HCT116 (cell line): ENCODE results near the gene ZBTB39. TPM values are rescaled to one million over a fixed set of nuclear protein-coding genes. Genes with fewer than 3 reads are reported as not detected.

Experiments
- ATAC-seq: fragments of 200-7000 bp; cut with Tn5 transposase; 2 replicates; pipeline ENCODE4 v1.9.1; 2020; ENCODE audit warnings: mild to moderate bottlenecking, moderate library complexity
- BruUV-seq: library from RNA; stranded (reverse); fragments of 400-500 nt; replicated peaks from 2 replicates; lab custom pipeline; 2021; lab: Mats Ljungman, UMichigan
- CTCF ChIA-PET: fragments of 300-600 bp; sonication (Branson Sonifier 250); formaldehyde crosslinking; loops from one replicate; lab custom pipeline; 2021; ENCODE audit warnings: antibody characterized with exemption; lab: Charles Lee
- POLR2A ChIA-PET: fragments of 300-600, 350-600 bp; sonication (Branson Sonifier 250); formaldehyde crosslinking; loops from one replicate; lab custom pipeline; 2021; ENCODE audit warnings: antibody characterized with exemption; lab: Charles Lee
- RAD21 ChIA-PET, 2 experiments: fragments of 300-600 bp; sonication (Branson Sonifier 250); formaldehyde crosslinking; loops; one replicate each; lab custom pipeline; 2023; ENCODE audit warnings: low total read pairs in 2 of 2; ENCODE audit not compliant: uncharacterized antibody in 2 of 2, unreplicated experiment in 2 of 2, low non-redundant PET in 1 of 2; lab: Charles Lee
- DNase-seq: peaks from one replicate; pipeline ENCODE4 v3.0.0-alpha.2; 2010; ENCODE audit warnings: low read depth, low spot score
- H2AFZ ChIP-seq: fragments of 200-600 bp; shearing (Covaris generic), sonication (generic); 2 replicates; pipeline ENCODE4 v1.6.1; 2017; ENCODE audit warnings: low read depth, mixed run types, mixed read lengths, antibody characterized with exemption, low read length; ENCODE audit not compliant: poor library complexity, severe bottlenecking
- H3K27ac ChIP-seq: 2 replicates; pipeline ENCODE4 v1.5.1; 2012; ENCODE audit warnings: low read depth, low read length
- H3K27me3 ChIP-seq: fragments of 200-600 bp; sonication (generic); 2 replicates; pipeline ENCODE4 v1.6.1; 2016; ENCODE audit warnings: mixed run types, low read length, mixed read lengths; ENCODE audit not compliant: insufficient read depth
- H3K36me3 ChIP-seq, 2 experiments: fragments of 200-500 bp in 1 of 2; fragments of 200-600 bp in 1 of 2; sonication (Bioruptor generic) in 1 of 2; sonication (generic) in 1 of 2; 2 replicates each; pipeline versions ENCODE4 v1.5.1 to v1.6.1; 2014 to 2016; ENCODE audit warnings: low read length in 2 of 2, inconsistent platforms in 1 of 2, mixed read lengths in 1 of 2, mixed run types in 1 of 2; ENCODE audit not compliant: insufficient read depth in 2 of 2, control insufficient read depth in 1 of 2
- H3K4me1 ChIP-seq, 2 experiments: fragments of 200-600 bp in 1 of 2; sonication (generic) in 1 of 2; 2 replicates each; pipeline versions ENCODE4 v1.5.1 to v1.6.1; 2012 to 2017; ENCODE audit warnings: low read length in 2 of 2, inconsistent platforms in 1 of 2, mild to moderate bottlenecking in 1 of 2, mixed read lengths in 1 of 2, mixed run types in 1 of 2, moderate library complexity in 1 of 2; ENCODE audit not compliant: insufficient read depth in 2 of 2, control insufficient read depth in 1 of 2
- H3K4me2 ChIP-seq: fragments of 200-600 bp; sonication (generic); 2 replicates; pipeline ENCODE4 v1.6.1; 2017; ENCODE audit warnings: mixed run types, low read length, mixed read lengths
- H3K4me3 ChIP-seq, 2 experiments: fragments of 200-600 bp in 1 of 2; sonication (generic) in 1 of 2; replicated peaks in 1 of 2; 2 replicates each; pipeline ENCODE4 v1.5.1; 2011 to 2016; ENCODE audit warnings: low read length in 2 of 2, control low read depth in 1 of 2, low read depth in 1 of 2, mild to moderate bottlenecking in 1 of 2, mixed read lengths in 1 of 2, mixed run types in 1 of 2
- H3K79me2 ChIP-seq: fragments of 200-600 bp; sonication (generic); 2 replicates; pipeline ENCODE4 v1.6.1; 2017; ENCODE audit warnings: mild to moderate bottlenecking, mixed run types, low read length, moderate library complexity, mixed read lengths; ENCODE audit not compliant: insufficient read depth
- H3K9ac ChIP-seq: fragments of 200-600 bp; sonication (generic); 2 replicates; pipeline ENCODE4 v1.6.1; 2016; ENCODE audit warnings: low read length, mixed read lengths
- H3K9me2 ChIP-seq: fragments of 200-600 bp; sonication (generic), shearing (Covaris generic); 2 replicates; pipeline ENCODE4 v1.6.1; 2017; ENCODE audit warnings: mixed run types, mild to moderate bottlenecking, moderate library complexity; ENCODE audit not compliant: insufficient read depth
- H3K9me3 ChIP-seq, 2 experiments: fragments of 200-500 bp in 1 of 2; fragments of 200-600 bp in 1 of 2; sonication (Bioruptor generic) in 1 of 2; sonication (generic) in 1 of 2; 2 replicates each; pipeline ENCODE4 v1.6.1; 2014 to 2017; ENCODE audit warnings: low read length in 2 of 2, mixed read lengths in 2 of 2, inconsistent platforms in 1 of 2, low read depth in 1 of 2, mild to moderate bottlenecking in 1 of 2, mixed run types in 1 of 2, moderate library complexity in 1 of 2; ENCODE audit not compliant: control insufficient read depth in 1 of 2, insufficient read depth in 1 of 2
- H4K20me1 ChIP-seq: fragments of 200-600 bp; sonication (generic), shearing (Covaris generic); 2 replicates; pipeline ENCODE4 v1.6.1; 2017; ENCODE audit warnings: mixed run types, mild to moderate bottlenecking, moderate library complexity; ENCODE audit not compliant: insufficient read depth
- ATF3 ChIP-seq: IDR thresholded peaks from 2 replicates; pipeline ENCODE4 v1.6.1; 2012
- CBX3 ChIP-seq: IDR thresholded peaks from 2 replicates; pipeline ENCODE4 v1.6.1; 2012; ENCODE audit warnings: low read depth
- CEBPB ChIP-seq: IDR thresholded peaks from 2 replicates; pipeline ENCODE4 v1.6.1; 2012; ENCODE audit warnings: low read depth
- CTCF ChIP-seq, 3 experiments: fragments of 200-600 bp in 1 of 3; sonication (generic) in 1 of 3; IDR thresholded peaks in 2 of 3; conservative IDR thresholded peaks in 1 of 3; 2 replicates each; pipeline ENCODE4 v1.5.1; 2012 to 2017; ENCODE audit warnings: low read depth in 2 of 3, low read length in 2 of 3, antibody characterized with exemption in 1 of 3, borderline replicate concordance in 1 of 3, control low read depth in 1 of 3, mild to moderate bottlenecking in 1 of 3, mixed read lengths in 1 of 3, mixed run types in 1 of 3, moderate library complexity in 1 of 3; ENCODE audit not compliant: insufficient read depth in 1 of 3
- EGR1 ChIP-seq: IDR thresholded peaks from 2 replicates; pipeline ENCODE4 v1.6.1; 2012; ENCODE audit warnings: low read depth
- ELF1 ChIP-seq: IDR thresholded peaks from 2 replicates; pipeline ENCODE4 v1.6.1; 2012; ENCODE audit warnings: low read depth, borderline replicate concordance
- EZH2phosphoT487 ChIP-seq: fragments of 200-600 bp; IDR thresholded peaks from 2 replicates; pipeline ENCODE4 v1.6.1; 2018; ENCODE audit warnings: antibody characterized with exemption, borderline replicate concordance
- JUND ChIP-seq: IDR thresholded peaks from 2 replicates; pipeline ENCODE4 v1.6.1; 2012
- MAX ChIP-seq: IDR thresholded peaks from 2 replicates; pipeline ENCODE4 v1.6.1; 2012
- POLR2A ChIP-seq: IDR thresholded peaks from 2 replicates; pipeline ENCODE4 v1.7.0; 2011; ENCODE audit warnings: borderline replicate concordance; ENCODE audit not compliant: insufficient read depth, insufficient read length; ENCODE audit errors: extremely low read depth
- POLR2AphosphoS5 ChIP-seq: IDR thresholded peaks from 2 replicates; pipeline ENCODE4 v1.6.1; 2011; ENCODE audit warnings: mild to moderate bottlenecking, low read depth, low read length, moderate library complexity
- RAD21 ChIP-seq: IDR thresholded peaks from 2 replicates; pipeline ENCODE4 v1.6.1; 2012; ENCODE audit warnings: low read depth, mild to moderate bottlenecking
- SIN3A ChIP-seq: IDR thresholded peaks from 2 replicates; pipeline ENCODE4 v1.6.1; 2012; ENCODE audit warnings: low read depth
- SP1 ChIP-seq: IDR thresholded peaks from 2 replicates; pipeline ENCODE4 v1.6.1; 2012; ENCODE audit warnings: low read depth
- TCF7L2 ChIP-seq: IDR thresholded peaks from 2 replicates; pipeline ENCODE4 v1.7.0; 2011; ENCODE audit warnings: borderline replicate concordance, inconsistent platforms; ENCODE audit not compliant: insufficient read depth, insufficient read length; ENCODE audit errors: extremely low read depth
- YY1 ChIP-seq: IDR thresholded peaks from 2 replicates; pipeline ENCODE4 v1.6.1; 2011; ENCODE audit warnings: low read length, low read depth, moderate library complexity, mild to moderate bottlenecking; ENCODE audit not compliant: insufficient replicate concordance; ENCODE audit errors: extremely low read depth
- intact Hi-C: fragments of 100-400 bp; cut with micrococcal nuclease; formaldehyde crosslinking; loops from 2 replicates; pipeline ENCODE4 v1.10.0; 2022
- total RNA-seq: library from RNA; stranded (reverse); gene quantifications from one replicate; pipeline ENCODE4 v1.2.1, GENCODE V29; 2021; ENCODE audit not compliant: unreplicated experiment

ZBTB39 gene
- total RNA-seq, 1 experiment from 2014 or later, result 12.3 TPM

DNA sequence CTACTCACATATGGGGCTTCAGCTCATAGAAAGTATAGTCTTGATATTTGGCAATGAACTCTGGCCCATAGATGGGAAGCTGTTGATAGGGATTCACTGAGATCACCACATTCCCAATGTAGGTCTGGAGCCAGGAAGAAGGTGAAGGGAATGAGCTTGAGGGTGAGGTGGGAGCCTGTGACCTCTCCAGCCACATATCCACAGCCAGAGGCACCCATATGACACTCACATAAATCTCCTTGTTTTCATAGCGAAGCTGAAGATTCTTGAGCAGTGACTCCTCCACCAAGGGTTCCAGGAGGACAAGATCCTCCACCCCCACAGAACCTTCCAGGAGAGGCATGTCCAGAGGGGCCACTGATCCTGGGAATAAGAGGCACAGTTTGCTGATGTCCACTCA is 41.6 kb upstream of the ZBTB39 start (continued):
- TF ChIP-seq ATF3, result no peak
- no peak for TF ChIP-seq POLR2AphosphoS5
- TF ChIP-seq CBX3, result no peak
- no peak for TF ChIP-seq JUND
- TF ChIP-seq TCF7L2, result no peak
- TF ChIP-seq ELF1, result no peak
- no peak for TF ChIP-seq CEBPB

- Histone ChIP-seq H3K4me2 (no peak overlapping the region), H3K9me3 (no peaks in the 10 kb centered on the region), H3K79me2 (no peaks in the 10 kb centered on the region), H3K9ac (no peak overlapping the region), H3K27ac (no peak overlapping the region), H2AFZ (no peak overlapping the region), H3K4me3 (no peak overlapping the region), H4K20me1 (no peaks in the 10 kb centered on the region), H3K36me3 (no peaks in the 10 kb centered on the region), H3K27me3 (peaks cover 6% of the 10 kb centered on the region; the same call in 1 of the 2 replicates), H3K4me1 (peaks cover 4 to 26% of the 10 kb centered on the region in 2 experiments), H3K9me2 (no peaks in the 10 kb centered on the region)
- POLR2A ChIA-PET, result interaction anchor here (1.5 kb wide), 1 partner anchor 41 kb away, joined by 3 read pairs; no protein-coding TSS in a partner anchor
- BruUV-seq, result no TSS peak
- TF ChIP-seq SP1 (no peak), MAX (no peak), EZH2phosphoT487 (no peak), ELF1 (no peak), POLR2A (no peak), ATF3 (no peak), POLR2AphosphoS5 (no peak), YY1 (no peak), EGR1 (no peak), RAD21 (no peak), SIN3A (no peak), CTCF (IDR thresholded peaks at IDR 0.05 in 2 of 3, conservative IDR thresholded peaks at IDR 0.05 in 1 of 3; ENCODE audit: borderline replicate concordance in 1 of 3, insufficient read depth in 1 of 3, low read depth in 2 of 3, low read length in 2 of 3) (no peak), TCF7L2 (no peak)
- intact Hi-C loops, result no loop called here
- RAD21 ChIA-PET, result no interaction called here
- no peak for ATAC-seq
- CTCF ChIA-PET, result no interaction called here
- no peak for DNase-seq
Measured at GRCh38 chr12:57046947-57047890, 40.9 kb upstream of the ZBTB39 start.
